ENCODE measurements around the gene TMEM37. TPM values are rescaled to one million over a fixed set of nuclear protein-coding genes. Genes with fewer than 3 reads are reported as not detected.

Gene TMEM37
- total RNA-seq, 2 donors from 2014 or later = 12.0 to 16.2 TPM

DNA sequence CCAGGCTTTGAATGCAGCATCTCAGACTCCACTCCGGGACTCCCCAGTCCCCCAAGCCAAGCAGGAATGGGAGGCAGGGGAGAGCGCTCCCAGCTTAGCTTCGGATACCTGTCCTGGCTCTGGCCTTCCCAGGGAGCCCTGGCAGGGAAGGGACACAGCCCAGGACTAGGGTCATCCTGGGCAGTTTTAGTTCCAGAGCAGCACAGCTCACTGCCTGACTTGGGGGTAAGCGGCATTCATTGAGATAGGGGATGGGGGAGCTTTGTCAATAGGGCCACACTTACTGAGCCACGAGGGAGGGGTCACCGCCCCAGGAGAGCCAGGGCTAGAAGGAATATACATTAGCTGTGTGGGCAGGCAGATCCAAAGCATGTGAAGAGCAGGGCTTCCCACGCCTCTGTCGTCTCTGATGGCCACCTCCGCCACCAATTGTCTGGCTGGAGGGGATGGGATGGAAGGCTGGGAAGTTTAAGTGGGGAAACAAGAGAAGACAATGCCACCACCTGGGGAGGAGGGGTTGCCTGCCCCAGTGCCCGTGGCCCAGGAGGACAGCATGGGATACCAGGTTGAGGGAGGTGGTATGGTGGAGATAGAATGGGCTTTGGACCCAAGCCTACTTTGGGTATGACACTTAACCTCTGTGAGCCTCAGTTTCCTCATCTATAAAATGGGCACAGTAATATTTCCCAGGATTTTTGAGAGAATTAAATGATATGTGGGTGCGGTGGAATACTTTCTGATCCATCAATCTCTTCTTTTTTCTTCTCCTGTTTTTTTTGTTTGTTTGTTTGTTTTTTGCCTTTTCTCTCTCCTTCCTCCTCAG lies 52.5 kb downstream of the TMEM37 start:
- Mint-ChIP-seq H3K9me3 (no peaks in the 10 kb centered on the region), H3K27ac (peak overlapping the region; percentile 23), H3K4me1 (peaks cover 47% of the 10 kb centered on the region), H3K4me3 (no peak overlapping the region), H3K36me3 (ENCODE audit: low read depth) (no peaks in the 10 kb centered on the region), H3K27me3 (ENCODE audit: insufficient read depth) (peaks cover 12% of the 10 kb centered on the region)
- DNase-seq = peak; percentile 42
- no peaks in the 10 kb centered on the region for H3K36me3 ChIP-seq (ENCODE audit: control insufficient read depth, insufficient read depth, low read length)
- H3K4me1 ChIP-seq (ENCODE audit: control insufficient read depth, insufficient read depth, low read length) = peaks cover 22% of the 10 kb centered on the region
- 80 to 89% methylated on average over 4 to 10 of the region's 11 CpGs for WGBS, 2 experiments (ENCODE audit: insufficient coverage in 1 of 2, insufficient read length in 1 of 2)
- no peaks in the 10 kb centered on the region for H3K9me3 ChIP-seq (ENCODE audit: control insufficient read depth, low read length)
- no peaks in the 10 kb centered on the region for H3K27me3 ChIP-seq (ENCODE audit: control insufficient read depth, insufficient read depth, low read length, poor library complexity, severe bottlenecking)
- H3K4me3 ChIP-seq (ENCODE audit: low read length) = no peak overlapping the region
- H3K27ac ChIP-seq (ENCODE audit: low read depth, low read length) = no peak overlapping the region
- no peak for TF ChIP-seq CTCF (conservative IDR thresholded peaks at IDR 0.05)
- H3K9ac ChIP-seq (ENCODE audit: extremely low read depth, low read length, poor library complexity, severe bottlenecking) = no peak overlapping the region

DNA sequence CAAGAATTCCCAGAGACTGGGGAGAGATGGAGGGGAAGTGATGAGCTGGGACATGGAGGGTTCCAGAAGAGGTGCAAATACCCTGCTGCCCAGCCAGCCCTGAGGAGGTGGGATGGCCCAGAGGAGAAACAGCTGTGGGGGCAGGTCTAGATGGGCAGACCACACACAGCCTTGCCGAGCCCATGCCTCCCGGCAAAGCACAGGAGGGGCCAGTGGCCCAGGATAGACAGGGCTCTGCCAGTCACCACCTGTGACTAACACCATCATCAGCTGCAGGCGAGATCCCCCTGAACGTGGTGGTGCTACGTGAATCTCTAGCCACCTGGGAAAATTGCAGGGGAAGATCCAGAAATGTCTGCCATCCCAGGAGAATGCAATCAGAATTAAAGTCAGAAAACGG lies 53.2 kb downstream of the TMEM37 start:
- H3K4me3 Mint-ChIP-seq = no peak overlapping the region
- H3K4me1 Mint-ChIP-seq = peaks cover 53% of the 10 kb centered on the region

More for the DNA sequence above, 53.2 kb downstream of the TMEM37 start:
- no peaks in the 10 kb centered on the region for H3K36me3 ChIP-seq (ENCODE audit: control insufficient read depth, insufficient read depth, low read length)
- Mint-ChIP-seq H3K36me3 (ENCODE audit: low read depth) (no peaks in the 10 kb centered on the region), H3K9me3 (no peaks in the 10 kb centered on the region), H3K27ac (peak overlapping the region; percentile 23), H3K27me3 (ENCODE audit: insufficient read depth) (peaks cover 12% of the 10 kb centered on the region)
- H3K4me3 ChIP-seq (ENCODE audit: low read length) = no peak overlapping the region
- H3K9ac ChIP-seq (ENCODE audit: extremely low read depth, low read length, poor library complexity, severe bottlenecking) = no peak overlapping the region
- peak; percentile 32 for DNase-seq
- peaks cover 22% of the 10 kb centered on the region for H3K4me1 ChIP-seq (ENCODE audit: control insufficient read depth, insufficient read depth, low read length)
- no peaks in the 10 kb centered on the region for H3K27me3 ChIP-seq (ENCODE audit: control insufficient read depth, insufficient read depth, low read length, poor library complexity, severe bottlenecking)
- TF ChIP-seq CTCF (conservative IDR thresholded peaks at IDR 0.05) = no peak
- 89 to 90% methylated on average over 6 of the region's 6 CpGs for WGBS, 2 experiments (ENCODE audit: insufficient coverage in 1 of 2, insufficient read length in 1 of 2)
- H3K27ac ChIP-seq (ENCODE audit: low read depth, low read length) = no peak overlapping the region
- H3K9me3 ChIP-seq (ENCODE audit: control insufficient read depth, low read length) = no peaks in the 10 kb centered on the region

Measured in endodermal cell (in vitro differentiated cells).